Caco-2 (cell line): ENCODE data around the gene HIVEP3. TPM values are rescaled to one million over a fixed set of nuclear protein-coding genes. Genes with fewer than 3 reads are reported as not detected.
A peak's percentile ranks its signal among the peaks of the same experiment; 100 is the strongest.

ENCODE experiments used
- BruUV-seq: library from RNA; stranded (reverse); fragments of 400-500 nt; replicated peaks from 2 replicates; lab custom pipeline; 2021; lab: Mats Ljungman, UMichigan
- CTCF ChIA-PET: fragments of 300-600 bp; sonication (Branson Sonifier 250); formaldehyde crosslinking; loops from one replicate; lab custom pipeline; 2022; ENCODE audit warnings: antibody characterized with exemption; lab: Charles Lee
- POLR2A ChIA-PET: fragments of 300-600 bp; sonication (Branson Sonifier 250); formaldehyde crosslinking; loops from one replicate; lab custom pipeline; 2022; ENCODE audit warnings: antibody characterized with exemption; lab: Charles Lee
- DNase-seq, 2 experiments: peaks; one replicate each; pipeline versions ENCODE4 v3.0.0 to v3.0.0-alpha.2; 2020 to 2022
- H3K27me3 ChIP-seq: replicated peaks from 2 replicates; pipeline ENCODE4 v1.6.0; 2011; ENCODE audit warnings: low read length; ENCODE audit not compliant: control insufficient read depth, insufficient read depth
- H3K36me3 ChIP-seq: 2 replicates; pipeline ENCODE4 v1.5.1; 2011; ENCODE audit warnings: low read length; ENCODE audit not compliant: control insufficient read depth, insufficient read depth
- H3K4me1 ChIP-seq: fragments of 250-450 bp; sonication (Bioruptor Pico); 2 replicates; pipeline ENCODE4 v1.5.1; 2020; ENCODE audit warnings: mild to moderate bottlenecking
- H3K4me3 ChIP-seq: 2 replicates; pipeline ENCODE4 v1.5.1; 2011; ENCODE audit warnings: low read depth, mild to moderate bottlenecking, control low read depth, low read length
- H3K9me3 ChIP-seq: fragments of 250-450 bp; sonication (Bioruptor Pico); 2 replicates; pipeline ENCODE4 v1.5.1; 2020; ENCODE audit warnings: mild to moderate bottlenecking, moderate library complexity
- H3K27ac Mint-ChIP-seq: one replicate; pipeline ENCODE4 v1.8.0; 2022; ENCODE audit warnings: mixed read lengths; ENCODE audit not compliant: unreplicated experiment
- H3K27me3 Mint-ChIP-seq: one replicate; pipeline ENCODE4 v1.8.0; 2022; ENCODE audit warnings: mixed read lengths; ENCODE audit not compliant: insufficient read depth, unreplicated experiment
- H3K36me3 Mint-ChIP-seq: one replicate; pipeline ENCODE4 v1.8.0; 2022; ENCODE audit warnings: mild to moderate bottlenecking, mixed read lengths; ENCODE audit not compliant: insufficient read depth, unreplicated experiment
- H3K4me1 Mint-ChIP-seq: one replicate; pipeline ENCODE4 v1.8.0; 2022; ENCODE audit warnings: low read depth, mixed read lengths; ENCODE audit not compliant: unreplicated experiment
- H3K4me3 Mint-ChIP-seq: one replicate; pipeline ENCODE4 v1.8.0; 2022; ENCODE audit warnings: mild to moderate bottlenecking, moderate library complexity, mixed read lengths; ENCODE audit not compliant: unreplicated experiment
- H3K9me3 Mint-ChIP-seq: one replicate; pipeline ENCODE4 v1.8.0; 2022; ENCODE audit warnings: mixed read lengths; ENCODE audit not compliant: unreplicated experiment
- CTCF ChIP-seq, 2 experiments: fragments of 200-600 bp in 1 of 2; IDR thresholded peaks; 1 replicate in 1 of 2; 2 replicates in 1 of 2; pipeline versions ENCODE4 v1.5.1 to v1.8.0; 2011 to 2022; ENCODE audit warnings: antibody characterized with exemption in 1 of 2, control low read depth in 1 of 2, inconsistent platforms in 1 of 2, low read depth in 1 of 2, low read length in 1 of 2, mild to moderate bottlenecking in 1 of 2, moderate library complexity in 1 of 2; ENCODE audit not compliant: insufficient read depth in 1 of 2, severe bottlenecking in 1 of 2, unreplicated experiment in 1 of 2
- intact Hi-C: fragments of 100-400 bp; cut with micrococcal nuclease; formaldehyde crosslinking; loops from one replicate; pipeline ENCODE4 v1.10.0; 2022; ENCODE audit not compliant: unreplicated experiment
- total RNA-seq: library from RNA; stranded (reverse); gene quantifications from 2 replicates; pipeline ENCODE4 v1.2.3, GENCODE V29; 2022

The HIVEP3 gene
- total RNA-seq, 1 experiment from 2014 or later: 0.25 TPM

GRCh38 chr1:41500781-41501518, 417.8 kb downstream of the HIVEP3 start:
- Histone ChIP-seq H3K36me3 (no peaks in the 10 kb centered on the region), H3K4me3 (no peak overlapping the region), H3K9me3 (no peaks in the 10 kb centered on the region), H3K27me3 (no peaks in the 10 kb centered on the region), H3K4me1 (peaks cover 34% of the 10 kb centered on the region)
- Mint-ChIP-seq H3K4me1 (peaks cover 18% of the 10 kb centered on the region), H3K9me3 (no peaks in the 10 kb centered on the region), H3K4me3 (no peak overlapping the region), H3K27me3 (no peaks in the 10 kb centered on the region), H3K36me3 (no peaks in the 10 kb centered on the region), H3K27ac (no peak overlapping the region)
- CTCF ChIA-PET: no interaction called here
- intact Hi-C loops: no loop called here
- DNase-seq: peak in 1 of 2 experiments; percentile 48
- no TSS peak for BruUV-seq
- no peak for TF ChIP-seq CTCF (IDR thresholded peaks at IDR 0.05; ENCODE audit: insufficient read depth in 1 of 2, low read depth in 1 of 2, low read length in 1 of 2, severe bottlenecking in 1 of 2, unreplicated experiment in 1 of 2)
- POLR2A ChIA-PET: no interaction called here

DNA sequence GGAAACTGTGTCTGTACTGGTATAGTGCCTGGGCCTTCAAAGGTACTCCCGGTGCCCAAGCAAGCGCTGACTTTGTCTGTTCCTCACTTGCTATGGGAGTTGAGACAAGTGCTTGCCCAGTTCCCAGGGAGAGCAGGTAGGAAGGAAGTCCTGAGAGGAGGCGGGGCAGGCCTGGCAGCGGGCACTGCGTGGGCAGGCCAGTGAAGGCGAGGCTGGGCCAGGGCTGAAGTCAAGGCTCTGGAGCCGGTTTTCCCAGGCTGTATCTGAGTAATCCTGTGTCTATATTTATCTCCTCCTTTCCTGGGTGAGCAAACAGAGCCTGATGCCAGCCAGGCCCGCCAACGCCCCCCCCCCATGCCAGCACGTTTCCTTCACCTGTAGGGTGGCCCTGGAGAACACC, 418.3 kb downstream of the HIVEP3 start:
- CTCF ChIA-PET: no interaction called here
- DNase-seq: no peak
- H3K27ac Mint-ChIP-seq: no peak overlapping the region
- no TSS peak for BruUV-seq
- no peak for TF ChIP-seq CTCF (IDR thresholded peaks at IDR 0.05; ENCODE audit: insufficient read depth in 1 of 2, low read depth in 1 of 2, low read length in 1 of 2, severe bottlenecking in 1 of 2, unreplicated experiment in 1 of 2)
- no peaks in the 10 kb centered on the region for H3K36me3 Mint-ChIP-seq
- H3K9me3 ChIP-seq: no peaks in the 10 kb centered on the region
- intact Hi-C loops: no loop called here
- H3K9me3 Mint-ChIP-seq: no peaks in the 10 kb centered on the region
- H3K4me3 ChIP-seq: no peak overlapping the region
- no peaks in the 10 kb centered on the region for H3K27me3 ChIP-seq
- peaks cover 40% of the 10 kb centered on the region for H3K4me1 ChIP-seq
- no peak overlapping the region for H3K4me3 Mint-ChIP-seq
- peaks cover 18% of the 10 kb centered on the region for H3K4me1 Mint-ChIP-seq
- no peaks in the 10 kb centered on the region for H3K27me3 Mint-ChIP-seq
- POLR2A ChIA-PET: no interaction called here
- H3K36me3 ChIP-seq: no peaks in the 10 kb centered on the region

GRCh38 chr1:41499591-41499990, 419.1 kb downstream of the HIVEP3 start:
- Histone ChIP-seq H3K4me1 (peaks cover 47% of the 10 kb centered on the region), H3K9me3 (no peaks in the 10 kb centered on the region), H3K27me3 (no peaks in the 10 kb centered on the region), H3K4me3 (no peak overlapping the region), H3K36me3 (no peaks in the 10 kb centered on the region)
- no peaks in the 10 kb centered on the region for H3K27me3 Mint-ChIP-seq
- no peaks in the 10 kb centered on the region for H3K9me3 Mint-ChIP-seq
- ChIA-PET CTCF (interaction anchor here (0.6 kb wide), 1 partner anchor 140 kb away, joined by 3 read pairs; no protein-coding TSS in a partner anchor), POLR2A (no interaction called here)
- TF ChIP-seq CTCF (IDR thresholded peaks at IDR 0.05; ENCODE audit: insufficient read depth in 1 of 2, low read depth in 1 of 2, low read length in 1 of 2, severe bottlenecking in 1 of 2, unreplicated experiment in 1 of 2): no peak
- no peaks in the 10 kb centered on the region for H3K36me3 Mint-ChIP-seq
- intact Hi-C loops: no loop called here
- no peak overlapping the region for H3K4me3 Mint-ChIP-seq
- DNase-seq: no peak
- H3K27ac Mint-ChIP-seq: no peak overlapping the region
- BruUV-seq: no TSS peak
- H3K4me1 Mint-ChIP-seq: peaks cover 12% of the 10 kb centered on the region
